AG04450 (cell line): Measurements from ENCODE around the gene SLC52A3. TPM values are rescaled to one million over a fixed set of nuclear protein-coding genes. Genes with fewer than 3 reads are reported as not detected.
A peak's percentile ranks its signal among the peaks of the same experiment; 100 is the strongest.
"Not testable (repeated sequence)": the region's sequence is repeated elsewhere in the genome, so short reads cannot be mapped to it uniquely, and the experiment has no call there.

Experiments used
- CTCF ChIA-PET: fragments of 300-600, 350-600 bp; formaldehyde crosslinking; extraction: SDS; loops from one replicate; lab custom pipeline; 2022; ENCODE audit warnings: antibody characterized with exemption, inconsistent platforms; lab: Charles Lee
- POLR2A ChIA-PET: fragments of 350-600 bp; formaldehyde crosslinking; extraction: SDS; loops from one replicate; lab custom pipeline; 2021; ENCODE audit warnings: antibody characterized with exemption, inconsistent platforms; lab: Yijun Ruan, JAX
- DNase-seq: peaks from one replicate; pipeline ENCODE4 v3.0.0-alpha.2; 2011; ENCODE audit warnings: low read depth, low spot score
- H3K27ac ChIP-seq: one replicate; pipeline ENCODE4 v1.5.1; 2012; ENCODE audit warnings: low read depth, low read length, control low read depth
- H3K27me3 ChIP-seq: one replicate; pipeline ENCODE4 v1.6.0; 2012; ENCODE audit warnings: low read length; ENCODE audit not compliant: control insufficient read depth, insufficient read depth
- H3K4me3 ChIP-seq: 2 replicates; pipeline ENCODE4 v1.5.1; 2011; ENCODE audit warnings: mild to moderate bottlenecking, low read depth, low read length, control low read depth
- H3K9me3 ChIP-seq: 2 replicates; pipeline ENCODE4 v1.5.1; 2012; ENCODE audit warnings: low read length; ENCODE audit not compliant: control insufficient read depth, insufficient read depth
- polyA minus RNA-seq: library from RNA; depleted of rRNA, polyadenylated mRNA; stranded (reverse); fragments of >200 nt; gene quantifications from 2 replicates; pipeline ENCODE4 v1.2.3, GENCODE V29; 2011; rRNA and poly(A)+ RNA removed
- polyA plus RNA-seq: library from polyadenylated mRNA; depleted of rRNA; stranded (reverse); fragments of >200 nt; gene quantifications from 2 replicates; pipeline ENCODE4 v1.2.3, GENCODE V29; 2011; rRNA removed
- TF ChIP-seq, protein P1 (sequence below): IDR thresholded peaks from 2 replicates; pipeline ENCODE4 v1.5.1; 2011; ENCODE audit warnings: low read depth, low read length, control low read depth, inconsistent platforms

SLC52A3 gene
- not detected in 2 replicates for polyA plus RNA-seq
- polyA minus RNA-seq = not detected in 2 replicates

DNA sequence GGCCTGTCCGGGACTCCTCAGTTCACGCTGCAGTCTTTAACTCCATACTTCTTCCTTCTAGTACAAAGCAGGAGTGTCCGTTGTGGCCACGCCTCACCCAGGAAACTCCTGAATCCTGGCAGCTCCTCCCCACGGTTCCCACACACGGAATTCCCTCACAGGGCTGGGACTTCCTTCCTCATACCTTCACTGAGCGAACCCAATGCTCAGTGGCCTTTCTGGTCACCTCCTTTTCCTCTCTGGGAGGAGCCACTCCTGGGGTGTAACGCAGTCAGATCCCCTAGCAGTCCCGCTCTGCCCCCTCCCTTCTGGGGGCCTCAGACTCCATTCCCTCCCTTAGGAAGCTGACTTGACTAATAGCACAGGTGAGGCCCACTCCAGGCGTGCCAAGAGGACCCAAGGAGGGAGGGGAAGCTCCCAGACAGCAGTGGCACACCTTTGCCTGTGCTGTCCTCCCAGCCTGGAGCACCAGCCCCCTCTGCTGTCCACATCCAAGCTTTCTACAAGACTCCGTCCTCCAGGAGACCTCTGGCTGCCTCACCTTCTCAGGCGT, at the start of gene SLC52A3:
Gene SLC52A3 (minus strand): TSS at position 75 of the 553 bp plus-strand sequence. CDS start 2,726 bp downstream, outside the sequence.
- Histone ChIP-seq H3K27ac (no peak within 1 kb of the TSS), H3K4me3 (no peak within 1 kb of the TSS), H3K27me3 (peaks cover 4% of the 10 kb centered on the region), H3K9me3 (no peaks in the 10 kb centered on the region)
- ChIA-PET POLR2A (no interaction called here), CTCF (no interaction called here)
- no peak for DNase-seq
- TF ChIP-seq, protein P1, sequence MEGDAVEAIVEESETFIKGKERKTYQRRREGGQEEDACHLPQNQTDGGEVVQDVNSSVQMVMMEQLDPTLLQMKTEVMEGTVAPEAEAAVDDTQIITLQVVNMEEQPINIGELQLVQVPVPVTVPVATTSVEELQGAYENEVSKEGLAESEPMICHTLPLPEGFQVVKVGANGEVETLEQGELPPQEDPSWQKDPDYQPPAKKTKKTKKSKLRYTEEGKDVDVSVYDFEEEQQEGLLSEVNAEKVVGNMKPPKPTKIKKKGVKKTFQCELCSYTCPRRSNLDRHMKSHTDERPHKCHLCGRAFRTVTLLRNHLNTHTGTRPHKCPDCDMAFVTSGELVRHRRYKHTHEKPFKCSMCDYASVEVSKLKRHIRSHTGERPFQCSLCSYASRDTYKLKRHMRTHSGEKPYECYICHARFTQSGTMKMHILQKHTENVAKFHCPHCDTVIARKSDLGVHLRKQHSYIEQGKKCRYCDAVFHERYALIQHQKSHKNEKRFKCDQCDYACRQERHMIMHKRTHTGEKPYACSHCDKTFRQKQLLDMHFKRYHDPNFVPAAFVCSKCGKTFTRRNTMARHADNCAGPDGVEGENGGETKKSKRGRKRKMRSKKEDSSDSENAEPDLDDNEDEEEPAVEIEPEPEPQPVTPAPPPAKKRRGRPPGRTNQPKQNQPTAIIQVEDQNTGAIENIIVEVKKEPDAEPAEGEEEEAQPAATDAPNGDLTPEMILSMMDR = no peak

DNA sequence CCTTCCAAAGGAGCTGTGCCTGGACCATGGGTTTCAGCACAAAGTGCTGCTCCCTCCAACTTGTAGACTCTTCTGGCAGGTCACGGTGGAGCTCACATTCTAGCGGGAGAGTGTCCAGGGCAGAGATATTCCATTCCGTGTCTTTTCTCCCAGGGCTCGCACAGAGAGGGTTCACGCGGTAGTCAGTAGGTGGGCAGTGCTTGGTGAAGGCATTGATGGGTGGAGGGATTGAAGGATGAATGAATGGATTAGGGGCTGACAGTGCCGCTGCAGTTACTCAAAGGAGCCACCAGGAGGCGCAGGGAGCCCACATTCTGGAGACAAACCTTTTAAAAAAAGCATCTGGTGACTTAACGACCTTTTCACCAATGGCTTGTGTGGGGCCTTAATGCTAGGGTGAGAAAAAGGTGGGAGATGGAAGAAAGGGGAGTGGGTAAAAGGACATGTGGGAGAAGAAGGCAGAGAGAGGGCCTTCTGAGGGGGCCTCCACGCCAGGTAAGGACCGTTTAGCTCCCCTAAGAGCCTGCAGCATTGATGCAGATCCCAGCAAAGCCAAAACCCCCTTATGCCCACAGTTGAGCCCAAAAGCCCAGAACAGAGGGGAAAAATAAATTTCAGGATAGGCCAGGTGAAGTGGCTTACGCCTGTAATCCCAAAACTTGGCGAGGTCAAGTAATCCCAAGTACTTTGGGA, 47.8 kb upstream of the SLC52A3 start:
- Histone ChIP-seq H3K27ac (no peak overlapping the region), H3K4me3 (no peak overlapping the region), H3K27me3 (peaks cover 2% of the 10 kb centered on the region), H3K9me3 (no peaks in the 10 kb centered on the region)
- ChIA-PET POLR2A (no interaction called here), CTCF (interaction anchor here (0.6 to 7.5 kb wide), 23 partner anchors 10 to 687 kb away, joined by 3 to 222 read pairs (median 4); no protein-coding TSS in a partner anchor)
- TF ChIP-seq, protein P1 = peak; percentile 98
- DNase-seq = no peak

DNA sequence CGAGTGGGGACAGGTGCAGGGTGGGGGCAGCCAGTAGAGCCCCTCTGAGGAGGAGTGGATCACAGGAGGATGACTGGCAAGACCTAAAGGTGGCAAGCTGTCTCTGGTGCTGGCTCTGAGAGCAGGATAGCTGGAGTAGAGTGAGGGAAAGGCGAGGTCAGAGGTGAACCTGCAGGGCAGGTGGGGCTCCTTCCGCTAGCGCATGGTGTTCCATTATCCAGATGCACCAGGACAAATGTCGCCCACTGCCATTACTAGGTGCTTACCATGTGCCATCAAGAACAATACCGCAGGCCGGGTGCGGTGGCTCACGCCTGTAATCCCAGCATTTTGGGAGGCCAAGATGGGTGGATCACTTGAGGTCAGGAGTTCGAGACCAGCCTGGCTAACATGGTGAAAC, 46.9 kb upstream of the SLC52A3 start:
- H3K9me3 ChIP-seq = no peaks in the 10 kb centered on the region
- no peak overlapping the region for H3K4me3 ChIP-seq
- ChIA-PET POLR2A (no interaction called here), CTCF (interaction anchor here (0.6 to 7.5 kb wide), 19 partner anchors 10 to 621 kb away, joined by 3 to 222 read pairs (median 4); no protein-coding TSS in a partner anchor)
- TF ChIP-seq, protein P1 = no peak
- H3K27ac ChIP-seq = no peak overlapping the region
- no peak for DNase-seq
- H3K27me3 ChIP-seq = peaks cover 2% of the 10 kb centered on the region

DNA sequence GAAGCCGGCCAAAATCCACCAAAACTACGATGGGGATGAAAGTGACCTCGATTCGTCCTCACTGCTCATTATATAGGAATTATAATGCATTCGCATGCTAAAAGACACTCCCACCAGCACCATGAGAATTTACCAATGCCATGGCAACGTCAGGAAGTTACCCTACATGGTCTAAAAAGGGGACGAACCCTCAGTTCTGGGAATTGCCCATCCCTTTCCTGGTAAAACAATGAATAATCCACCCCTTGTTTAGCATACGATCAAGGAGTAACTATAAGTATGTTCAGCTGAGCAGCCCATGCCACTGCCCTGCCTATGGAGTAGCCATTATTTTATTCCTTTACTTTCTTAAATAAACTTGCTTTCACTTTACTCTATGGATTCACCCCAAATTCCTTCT, 45.1 kb upstream of the SLC52A3 start:
- Histone ChIP-seq H3K4me3 (no peak overlapping the region), H3K9me3 (no peaks in the 10 kb centered on the region), H3K27ac (no peak overlapping the region), H3K27me3 (peaks cover 2% of the 10 kb centered on the region)
- no peak for DNase-seq
- TF ChIP-seq, protein P1 = no peak
- POLR2A ChIA-PET = no interaction called here
- CTCF ChIA-PET = interaction anchor here (7.5 kb wide), 1 partner anchor 144 kb away, joined by 222 read pairs; no protein-coding TSS in a partner anchor

DNA sequence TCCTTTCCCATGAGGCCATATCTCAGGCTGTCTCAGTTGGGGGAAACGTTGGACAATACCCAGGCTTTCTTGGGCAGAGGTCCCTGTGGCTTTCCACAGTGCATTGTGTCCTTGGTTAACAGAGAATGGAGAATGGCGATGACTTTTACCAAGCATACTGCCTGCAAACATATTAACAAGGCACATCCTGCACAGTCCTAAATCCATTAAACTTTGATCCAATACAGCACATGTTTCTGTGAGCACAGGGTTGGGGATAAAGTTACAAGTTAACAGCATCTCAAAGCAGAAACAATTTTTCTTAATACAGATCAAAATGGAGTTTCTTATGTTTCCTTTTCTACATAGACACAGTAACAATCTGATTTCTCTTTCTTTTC, 44.1 kb upstream of the SLC52A3 start:
- H3K27me3 ChIP-seq, DNase-seq, H3K9me3 ChIP-seq, H3K4me3 ChIP-seq, H3K27ac ChIP-seq, POLR2A ChIA-PET, CTCF ChIA-PET: not testable (repeated sequence)

DNA sequence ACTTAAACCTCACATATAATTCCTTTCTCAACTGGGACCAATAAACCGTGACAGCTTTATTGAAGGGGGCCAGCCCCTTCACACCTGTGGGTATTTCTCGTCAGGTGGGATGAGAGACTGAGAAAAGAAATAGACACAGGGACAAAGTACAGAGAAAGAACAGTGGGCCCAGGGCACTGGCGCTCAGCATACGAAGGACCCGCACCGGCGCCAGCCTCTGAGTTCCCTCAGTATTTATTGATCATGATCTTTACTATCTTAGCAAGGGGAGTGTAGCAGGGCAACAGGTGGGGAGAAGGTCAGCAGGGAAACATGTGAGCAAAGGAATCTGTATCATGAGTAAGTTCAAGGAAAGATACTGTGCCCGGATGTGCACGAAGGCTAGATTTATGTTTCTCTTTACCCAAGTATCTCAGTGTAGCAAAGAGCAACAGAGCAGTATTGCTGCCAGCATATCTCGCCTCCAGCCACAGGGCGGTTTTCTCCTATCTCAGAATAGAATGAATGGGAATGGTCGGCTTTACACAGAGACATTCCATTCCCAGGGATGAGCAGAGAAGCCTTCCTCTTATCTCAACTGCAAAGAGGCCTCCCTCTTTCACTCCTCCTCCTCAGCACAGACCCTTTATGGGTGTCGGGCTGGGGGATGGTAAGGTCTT, 43.6 kb upstream of the SLC52A3 start:
- H3K4me3 ChIP-seq, CTCF ChIA-PET, H3K9me3 ChIP-seq, H3K27me3 ChIP-seq, DNase-seq, H3K27ac ChIP-seq, POLR2A ChIA-PET: not testable (repeated sequence)
